GM23338 (cell line): ENCODE measurements around the gene H1-8. TPM values are rescaled to one million over a fixed set of nuclear protein-coding genes. Genes with fewer than 3 reads are reported as not detected.

Experiments used
- ATAC-seq: fragments of 200-7000 bp; cut with Tn5 transposase; 3 replicates; pipeline ENCODE4 v1.9.1; 2020
- DNase-seq: peaks from one replicate; pipeline ENCODE4 v3.0.0-alpha.2; 2015; ENCODE audit warnings: low spot score
- H2AFZ ChIP-seq: fragments of 200-600 bp; sonication (generic); 2 replicates; pipeline ENCODE4 v1.8.0; 2016; ENCODE audit warnings: antibody characterized with exemption, mild to moderate bottlenecking, moderate library complexity
- H3F3A ChIP-seq: fragments of 200-600 bp; sonication (generic); replicated peaks from 2 replicates; pipeline ENCODE4 v1.8.0; 2017; ENCODE audit warnings: antibody characterized with exemption, mixed run types, low read depth
- H3K27ac ChIP-seq: fragments of 200-600 bp; sonication (generic); 2 replicates; pipeline ENCODE4 v1.6.1; 2016; ENCODE audit warnings: low read depth
- H3K27me3 ChIP-seq: fragments of 200-600 bp; sonication (generic); 2 replicates; pipeline ENCODE4 v1.8.0; 2016; ENCODE audit warnings: mild to moderate bottlenecking, mixed run types, moderate library complexity; ENCODE audit not compliant: insufficient read depth
- H3K36me3 ChIP-seq: fragments of 200-600 bp; sonication (generic); 2 replicates; pipeline ENCODE4 v1.8.0; 2016; ENCODE audit warnings: mild to moderate bottlenecking; ENCODE audit not compliant: insufficient read depth
- H3K4me1 ChIP-seq: fragments of 200-600 bp; sonication (generic); 2 replicates; pipeline ENCODE4 v1.8.0; 2016; ENCODE audit warnings: mild to moderate bottlenecking, moderate library complexity; ENCODE audit not compliant: insufficient read depth
- H3K4me2 ChIP-seq: fragments of 200-600 bp; sonication (generic); 2 replicates; pipeline ENCODE4 v1.7.1; 2017; ENCODE audit warnings: mixed run types
- H3K4me3 ChIP-seq: fragments of 200-600 bp; sonication (generic); 2 replicates; pipeline ENCODE4 v1.6.1; 2016; ENCODE audit warnings: mixed run types
- H3K79me2 ChIP-seq: fragments of 200-600 bp; sonication (generic); replicated peaks from 2 replicates; pipeline ENCODE4 v1.8.0; 2017; ENCODE audit warnings: mild to moderate bottlenecking; ENCODE audit not compliant: insufficient read depth
- H3K9me2 ChIP-seq: fragments of 200-600 bp; sonication (generic); 2 replicates; pipeline ENCODE4 v1.8.0; 2017; ENCODE audit not compliant: insufficient read depth
- H4K20me1 ChIP-seq: fragments of 200-600 bp; sonication (generic); replicated peaks from 2 replicates; pipeline ENCODE4 v1.8.0; 2017; ENCODE audit warnings: mild to moderate bottlenecking; ENCODE audit not compliant: insufficient read depth
- H3K27ac Mint-ChIP-seq: 2 replicates; pipeline ENCODE4 v1.8.0; 2020; ENCODE audit warnings: inconsistent platforms, mild to moderate bottlenecking, moderate library complexity, mixed read lengths
- H3K27me3 Mint-ChIP-seq: 3 replicates; pipeline ENCODE4 v1.8.0; 2022; ENCODE audit warnings: low read depth, mild to moderate bottlenecking, moderate library complexity, mixed read lengths, inconsistent platforms; ENCODE audit not compliant: insufficient read depth, poor library complexity
- H3K36me3 Mint-ChIP-seq: 3 replicates; pipeline ENCODE4 v1.8.0; 2021; ENCODE audit warnings: low read depth, mild to moderate bottlenecking, inconsistent platforms, moderate library complexity, mixed read lengths
- H3K4me1 Mint-ChIP-seq: 3 replicates; pipeline ENCODE4 v1.8.0; 2020; ENCODE audit warnings: mild to moderate bottlenecking, inconsistent platforms, mixed read lengths
- H3K4me3 Mint-ChIP-seq: 3 replicates; pipeline ENCODE4 v1.8.0; 2021; ENCODE audit warnings: moderate library complexity, mild to moderate bottlenecking, inconsistent platforms, mixed read lengths
- H3K9me3 Mint-ChIP-seq: 3 replicates; pipeline ENCODE4 v1.8.0; 2020; ENCODE audit warnings: moderate library complexity, mild to moderate bottlenecking, inconsistent platforms, mixed read lengths
- CREB1 ChIP-seq: fragments of 250-450 bp; sonication (Bioruptor Pico); IDR thresholded peaks from 2 replicates; pipeline ENCODE4 v1.5.0; 2020; ENCODE audit warnings: low read depth, mild to moderate bottlenecking, moderate library complexity
- CTCF ChIP-seq, 2 experiments: fragments of 200-600 bp in 1 of 2; sonication (generic) in 1 of 2; conservative IDR thresholded peaks; 2 replicates each; pipeline versions ENCODE4 v1.5.1 to v1.6.1; 2016 to 2017; ENCODE audit warnings: antibody characterized with exemption in 2 of 2, low read depth in 2 of 2, mild to moderate bottlenecking in 2 of 2, moderate library complexity in 1 of 2
- ETS1 ChIP-seq: IDR thresholded peaks from 2 replicates; pipeline ENCODE4 v1.6.1; 2016; ENCODE audit warnings: antibody characterized with exemption
- EZH2phosphoT487 ChIP-seq: fragments of 200-600 bp; sonication (generic); IDR thresholded peaks from one replicate; pipeline ENCODE4 v1.8.1; 2018; ENCODE audit warnings: antibody characterized with exemption; ENCODE audit not compliant: unreplicated experiment
- JUNB ChIP-seq: IDR thresholded peaks from one replicate; pipeline ENCODE4 v1.6.1; 2016; ENCODE audit warnings: antibody characterized with exemption; ENCODE audit not compliant: unreplicated experiment
- POLR2AphosphoS5 ChIP-seq: IDR thresholded peaks from 2 replicates; pipeline ENCODE4 v1.6.1; 2016; ENCODE audit warnings: antibody characterized with exemption, low read depth
- REST ChIP-seq: IDR thresholded peaks from one replicate; pipeline ENCODE4 v1.6.1; 2018; ENCODE audit warnings: antibody characterized with exemption; ENCODE audit not compliant: unreplicated experiment
- ZNF331 ChIP-seq: fragments of 250-450 bp; sonication (Bioruptor Pico); IDR thresholded peaks from 2 replicates; pipeline ENCODE4 v1.5.0; 2020; ENCODE audit warnings: low read depth, mild to moderate bottlenecking, moderate library complexity
- ZNF462 ChIP-seq: fragments of 250-450 bp; sonication (Bioruptor Pico); IDR thresholded peaks from 2 replicates; pipeline ENCODE4 v1.5.0; 2020; ENCODE audit warnings: mild to moderate bottlenecking, moderate library complexity
- polyA plus RNA-seq: library from polyadenylated mRNA; unstranded; fragments of >200 nt; fragmentation: Nextera tagmentation; extraction: Ambion mirVana; gene quantifications from 2 replicates; pipeline ENCODE4 v1.2.1, GENCODE V29; 2016
- total RNA-seq: library from RNA; depleted of rRNA; stranded (reverse); fragments of >200 nt; shearing (Covaris generic); gene quantifications from 2 replicates; pipeline ENCODE4 v1.2.3, GENCODE V29; 2014

H1-8 gene
- total and polyA plus RNA-seq, 2 experiments from 2014 or later, result not detected

- TF ChIP-seq POLR2AphosphoS5 (no peak), CTCF (conservative IDR thresholded peaks at IDR 0.05; ENCODE audit: low read depth in 2 of 2) (no peak), JUNB (no peak)
- no peak overlapping the region for H3K27ac ChIP-seq
- H3K36me3 Mint-ChIP-seq, result peaks cover 13% of the 10 kb centered on the region
- H3K79me2 ChIP-seq, result no peaks in the 10 kb centered on the region
- H3K9me3 Mint-ChIP-seq, result no peaks in the 10 kb centered on the region; the same call in 2 of the 3 replicates
- DNase-seq (no peak), ATAC-seq (no peak)
- H3K36me3 ChIP-seq, result no peaks in the 10 kb centered on the region
- H3K4me1 Mint-ChIP-seq, result peaks cover 9% of the 10 kb centered on the region
- H3K9me2 ChIP-seq, result no peaks in the 10 kb centered on the region
- H3K4me2 ChIP-seq, result no peak overlapping the region
- H3K4me3 ChIP-seq, result no peak overlapping the region
- no peaks in the 10 kb centered on the region for H3F3A ChIP-seq
- H3K27ac Mint-ChIP-seq, result no peak overlapping the region
- no peak overlapping the region for H2AFZ ChIP-seq
- no peaks in the 10 kb centered on the region for H4K20me1 ChIP-seq
- H3K4me3 Mint-ChIP-seq, result no peak overlapping the region
- no peaks in the 10 kb centered on the region for H3K4me1 ChIP-seq
- peaks cover 11% of the 10 kb centered on the region for H3K27me3 Mint-ChIP-seq
- H3K27me3 ChIP-seq, result no peaks in the 10 kb centered on the region
Measured at GRCh38 chr3:129520960-129521359, 22.0 kb upstream of the H1-8 start.

GRCh38 chr3:129521611-129522010, 21.4 kb upstream of the H1-8 start:
- H3K4me1 Mint-ChIP-seq, result peaks cover 14% of the 10 kb centered on the region
- no peak overlapping the region for H3K27ac ChIP-seq
- H3K27me3 Mint-ChIP-seq, result peaks cover 10% of the 10 kb centered on the region
- H3K4me3 Mint-ChIP-seq, result no peak overlapping the region
- H3K27me3 ChIP-seq, result no peaks in the 10 kb centered on the region
- H3F3A ChIP-seq, result no peaks in the 10 kb centered on the region
- ATAC-seq, result no peak; the same call in 2 of the 3 replicates
- DNase-seq, result no peak
- H3K36me3 ChIP-seq, result no peaks in the 10 kb centered on the region
- H4K20me1 ChIP-seq, result no peaks in the 10 kb centered on the region
- H3K9me2 ChIP-seq, result no peaks in the 10 kb centered on the region
- no peak overlapping the region for H2AFZ ChIP-seq
- H3K27ac Mint-ChIP-seq, result no peak overlapping the region
- H3K4me1 ChIP-seq, result no peaks in the 10 kb centered on the region
- H3K9me3 Mint-ChIP-seq, result no peaks in the 10 kb centered on the region
- peaks cover 7% of the 10 kb centered on the region for H3K36me3 Mint-ChIP-seq
- no peak overlapping the region for H3K4me2 ChIP-seq
- H3K4me3 ChIP-seq, result no peak overlapping the region
- no peaks in the 10 kb centered on the region for H3K79me2 ChIP-seq
- TF ChIP-seq EZH2phosphoT487 (no peak), ZNF462 (CRISPR knock-in tag) (no peak), ZNF331 (CRISPR knock-in tag) (no peak), CREB1 (CRISPR knock-in tag) (no peak), REST (no peak), JUNB (no peak), ETS1 (no peak)
